Measurements from ENCODE around the gene HMCES.

The HMCES gene

DNA sequence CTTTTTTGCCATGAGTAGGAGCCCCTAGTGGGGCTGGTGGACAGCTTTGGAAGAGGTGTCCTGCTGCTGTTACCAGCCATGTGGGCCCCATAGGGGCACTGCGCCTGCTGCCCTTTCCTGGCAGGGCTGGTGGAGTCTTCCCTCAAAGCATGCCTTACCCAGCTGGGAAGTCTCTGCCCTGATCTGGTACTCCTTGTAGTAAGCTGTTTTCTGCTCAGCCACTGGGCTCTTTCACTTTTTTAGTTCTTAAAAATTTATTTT lies 26.2 kb downstream of the HMCES start:
- no peak for DNase-seq (ENCODE audit: low spot score)

- no peak for DNase-seq (ENCODE audit: low spot score)
These were observed 27.0 kb downstream of the HMCES start for GRCh38 chr3:129305592-129306091.

DNA sequence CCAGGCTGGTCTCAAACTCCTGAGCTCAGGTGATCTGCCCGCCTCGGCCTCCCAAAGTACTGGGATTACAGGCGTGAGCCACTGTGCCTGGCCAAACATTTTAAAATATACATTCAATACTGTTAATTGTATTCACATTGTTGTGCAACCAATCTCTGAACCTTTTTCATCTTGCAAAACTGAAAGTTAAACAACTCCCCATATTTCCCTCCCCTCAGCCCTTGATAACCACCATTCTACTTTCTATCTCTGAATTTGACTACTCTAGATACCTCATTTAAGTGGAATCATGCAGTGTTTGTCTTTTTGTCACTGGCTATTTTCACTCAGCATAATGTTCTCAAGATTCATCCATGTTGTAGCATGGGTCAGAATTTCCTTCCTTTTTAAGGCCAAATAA lies 30.0 kb downstream of the HMCES start:
- no peak for DNase-seq (ENCODE audit: low spot score)

GRCh38 chr3:129310111-129311011 lies 31.7 kb downstream of the HMCES start:
- DNase-seq (ENCODE audit: low spot score): peak; percentile 61

GRCh38 chr3:129311054-129311902 lies 32.6 kb downstream of the HMCES start:
- DNase-seq (ENCODE audit: low spot score): no peak

DNA sequence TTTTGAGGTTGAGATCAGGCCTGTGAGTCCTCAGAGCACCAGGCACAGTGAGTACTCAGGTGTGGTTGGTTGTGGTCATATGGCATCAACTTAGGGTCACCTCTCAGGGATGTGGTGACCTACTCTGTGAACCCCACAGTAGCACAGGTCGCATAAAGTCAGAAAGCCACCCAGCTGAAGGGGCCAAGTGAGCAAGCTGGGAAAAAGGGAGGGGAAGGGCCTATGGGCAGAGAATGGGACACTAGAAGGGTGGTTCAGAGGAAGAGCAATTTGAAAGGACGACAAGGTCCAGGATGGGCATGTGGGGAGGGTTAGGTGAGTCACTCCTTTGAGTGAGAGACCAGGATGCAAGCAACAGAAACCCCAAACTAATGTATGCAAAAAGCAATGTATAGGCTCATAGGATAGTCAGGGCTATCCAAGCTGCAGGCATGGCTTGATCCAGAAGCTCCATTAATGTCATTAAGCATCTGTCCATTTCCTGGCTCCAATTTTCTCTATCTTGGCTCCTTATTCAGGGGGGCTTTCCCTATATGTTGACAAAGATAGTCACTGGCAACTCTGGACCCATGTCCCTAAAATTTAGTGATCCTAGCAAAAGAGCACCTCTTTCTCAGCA lies 33.5 kb downstream of the HMCES start:
- DNase-seq (ENCODE audit: low spot score): peak; percentile 37

GRCh38 chr3:129312671-129313414 lies 34.2 kb downstream of the HMCES start:
- no peak for DNase-seq (ENCODE audit: low spot score)

DNA sequence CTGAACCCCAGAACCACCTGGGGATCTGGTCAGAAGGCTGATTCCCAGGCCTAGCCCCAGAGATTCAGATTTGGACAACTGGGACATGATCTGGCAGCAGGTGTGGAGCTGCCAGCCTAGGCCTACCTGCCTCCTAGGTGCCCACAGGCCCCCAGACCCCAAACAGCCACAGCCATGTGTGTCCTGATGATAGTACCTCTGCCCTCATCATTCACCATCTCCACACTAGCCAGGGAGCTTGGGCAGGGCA lies 34.7 kb downstream of the HMCES start:
- no peak for DNase-seq (ENCODE audit: low spot score)

DNA sequence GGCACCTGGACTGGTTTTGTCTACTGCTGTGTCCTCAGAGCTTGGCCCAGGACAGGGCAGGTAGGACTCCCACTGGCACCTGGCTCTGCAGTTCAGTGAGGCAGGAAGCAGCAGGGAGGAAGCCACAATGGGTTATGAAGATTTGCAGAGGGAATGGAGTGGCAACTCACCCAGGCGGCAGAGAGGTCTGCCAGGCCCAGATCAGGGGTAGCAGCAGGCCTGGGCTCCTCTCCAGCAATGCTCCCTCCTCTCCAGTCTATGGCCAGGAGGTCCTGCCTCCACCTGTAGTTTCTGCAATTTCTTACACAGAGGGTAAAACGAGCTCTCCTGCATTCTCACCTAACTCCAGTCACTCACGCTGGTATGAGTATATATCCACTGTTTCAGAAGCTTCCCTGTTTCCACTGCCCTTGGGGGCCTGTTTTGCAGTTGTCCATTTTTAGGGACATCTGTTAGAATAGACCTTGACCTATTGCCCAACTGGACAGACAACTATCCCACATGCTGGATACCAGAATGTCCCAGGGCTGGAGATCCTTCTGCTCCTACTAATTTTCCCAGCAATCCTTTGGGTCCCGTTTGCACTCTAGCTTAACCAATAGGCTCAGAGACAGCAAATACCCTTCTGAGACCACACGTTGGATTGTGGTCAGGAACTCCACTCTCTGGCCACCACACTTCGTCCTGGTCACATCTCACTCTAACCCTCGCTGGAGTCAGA lies 35.2 kb downstream of the HMCES start:
- peak; percentile 21 for DNase-seq (ENCODE audit: low spot score)

GRCh38 chr3:129314386-129315222 lies 35.9 kb downstream of the HMCES start:
- peak; percentile 59 for DNase-seq (ENCODE audit: low spot score)

- peak; percentile 17 for DNase-seq (ENCODE audit: low spot score)
These were observed 36.7 kb downstream of the HMCES start for GRCh38 chr3:129315223-129315997.

GRCh38 chr3:129315998-129316247 lies 37.3 kb downstream of the HMCES start:
- no peak for DNase-seq (ENCODE audit: low spot score)

- DNase-seq (ENCODE audit: low spot score): peak; percentile 77
These were observed 37.8 kb downstream of the HMCES start for GRCh38 chr3:129316248-129317013.

DNA sequence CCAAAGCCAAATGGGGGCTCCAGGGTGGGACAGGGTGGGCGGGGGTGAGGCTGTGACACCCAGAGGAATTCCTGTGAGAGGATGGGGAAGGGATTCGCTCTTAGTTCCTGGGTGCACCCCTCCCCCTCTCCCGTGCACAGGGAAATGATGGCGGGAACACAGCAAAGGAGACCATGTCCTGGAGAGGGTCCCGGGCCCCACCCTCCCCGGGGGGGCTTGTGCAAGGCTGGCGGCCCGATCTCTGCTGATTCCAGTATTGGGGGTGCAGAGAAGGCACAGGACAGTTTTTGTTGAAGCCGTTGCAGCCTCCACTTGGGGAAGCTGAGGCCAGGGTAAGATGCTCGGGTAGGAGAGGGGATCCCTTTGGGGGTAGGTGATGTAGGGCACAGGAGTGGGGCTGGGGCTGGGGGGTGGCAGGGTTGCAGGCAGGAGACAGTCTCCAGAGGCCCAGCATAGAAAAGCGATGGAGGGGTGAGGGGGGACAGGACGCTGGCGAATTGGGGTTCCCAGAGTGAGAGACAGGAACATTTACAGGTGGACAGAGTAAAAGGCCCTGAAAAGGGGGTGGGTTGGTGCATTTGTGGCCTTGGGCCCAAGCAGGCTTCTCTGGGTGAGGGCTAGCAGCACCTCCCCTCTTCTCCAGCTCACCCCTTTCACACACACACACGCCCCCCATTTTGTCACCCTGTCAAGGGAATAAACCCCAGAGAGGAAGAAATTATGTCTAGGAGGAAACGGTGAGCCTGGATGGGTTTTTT lies 38.5 kb downstream of the HMCES start:
- no peak for DNase-seq (ENCODE audit: low spot score)

- no peak for DNase-seq (ENCODE audit: low spot score)
These were observed 39.2 kb downstream of the HMCES start for GRCh38 chr3:129317848-129318247.

DNA sequence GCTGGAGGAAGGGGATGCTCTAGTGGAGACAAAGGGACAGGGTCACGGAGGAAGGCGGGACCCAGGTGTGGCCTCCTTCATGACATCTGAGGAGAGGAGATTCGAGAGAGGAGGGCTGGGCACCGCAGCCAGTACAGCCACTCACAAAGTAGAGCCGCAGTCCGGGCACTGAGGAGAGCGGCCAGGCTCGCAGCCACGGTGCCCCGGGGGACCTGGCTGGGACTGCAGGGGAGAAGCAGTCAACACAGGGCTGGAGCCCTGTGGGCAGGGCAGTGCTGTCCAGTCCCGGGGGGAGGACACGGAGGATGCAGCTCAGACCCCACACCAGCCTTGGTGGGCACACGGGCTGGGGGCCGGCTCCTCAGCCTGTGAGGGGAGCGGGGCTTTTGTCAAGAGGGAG lies 40.3 kb downstream of the HMCES start:
- DNase-seq (ENCODE audit: low spot score): no peak

DNA sequence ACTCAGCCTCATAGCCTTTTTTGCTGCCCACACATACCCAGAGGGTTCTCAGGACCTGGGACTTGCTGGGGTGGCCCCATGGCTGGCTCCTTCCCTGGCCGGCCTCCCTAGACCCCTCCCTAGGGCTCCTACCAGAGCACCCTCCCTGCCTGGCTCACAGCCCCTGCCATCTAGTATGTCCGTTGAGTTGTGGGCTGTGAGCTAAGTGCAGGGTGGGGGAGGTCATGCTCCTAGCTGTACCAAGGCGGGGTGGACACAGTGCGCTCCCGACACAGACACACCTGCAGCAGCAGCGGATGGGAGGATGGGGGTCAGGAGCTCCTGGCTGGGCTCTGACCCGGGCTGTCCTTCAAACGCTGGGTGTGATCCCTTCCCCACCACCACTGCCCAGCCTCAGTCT lies 41.6 kb downstream of the HMCES start:
- DNase-seq (ENCODE audit: low spot score): no peak

DNA sequence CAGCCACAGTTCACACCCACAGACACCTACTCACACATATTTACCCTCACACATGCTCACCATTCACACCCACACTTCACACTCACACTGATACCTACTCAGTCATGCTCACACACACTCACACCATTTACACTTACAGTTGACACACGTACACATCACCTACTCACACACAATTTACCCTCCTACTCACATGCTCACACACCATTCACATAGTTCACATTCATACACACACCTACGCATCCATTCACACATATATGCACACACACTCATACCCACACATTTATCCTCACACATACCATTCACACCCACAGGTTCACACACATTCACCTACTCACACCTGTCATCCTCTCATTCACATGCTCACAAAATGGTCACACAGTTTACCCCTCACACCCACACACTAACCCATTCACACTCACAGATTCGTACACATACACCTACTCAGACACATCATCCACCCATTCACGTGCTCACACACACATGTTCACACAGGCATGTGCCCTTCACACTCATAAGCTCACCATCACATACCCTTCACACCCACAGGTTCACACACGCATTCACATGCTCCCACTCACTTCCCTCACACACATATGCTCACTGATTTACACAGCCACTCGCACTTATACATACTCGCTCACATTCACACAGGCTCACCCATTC lies 42.3 kb downstream of the HMCES start:
- DNase-seq (ENCODE audit: low spot score): no peak

All from SW480 (cell line).